Epidermal melanocyte (primary cell): ENCODE measurements around the gene EIF1AY.
"Not testable (repeated sequence)": the region's sequence is repeated elsewhere in the genome, so short reads cannot be mapped to it uniquely, and the experiment has no call there.

ENCODE experiments used
- DNase-seq: peaks from one replicate; pipeline ENCODE4 v3.0.0; 2011; ENCODE audit warnings: low spot score; ENCODE audit not compliant: insufficient read length

EIF1AY gene

DNA sequence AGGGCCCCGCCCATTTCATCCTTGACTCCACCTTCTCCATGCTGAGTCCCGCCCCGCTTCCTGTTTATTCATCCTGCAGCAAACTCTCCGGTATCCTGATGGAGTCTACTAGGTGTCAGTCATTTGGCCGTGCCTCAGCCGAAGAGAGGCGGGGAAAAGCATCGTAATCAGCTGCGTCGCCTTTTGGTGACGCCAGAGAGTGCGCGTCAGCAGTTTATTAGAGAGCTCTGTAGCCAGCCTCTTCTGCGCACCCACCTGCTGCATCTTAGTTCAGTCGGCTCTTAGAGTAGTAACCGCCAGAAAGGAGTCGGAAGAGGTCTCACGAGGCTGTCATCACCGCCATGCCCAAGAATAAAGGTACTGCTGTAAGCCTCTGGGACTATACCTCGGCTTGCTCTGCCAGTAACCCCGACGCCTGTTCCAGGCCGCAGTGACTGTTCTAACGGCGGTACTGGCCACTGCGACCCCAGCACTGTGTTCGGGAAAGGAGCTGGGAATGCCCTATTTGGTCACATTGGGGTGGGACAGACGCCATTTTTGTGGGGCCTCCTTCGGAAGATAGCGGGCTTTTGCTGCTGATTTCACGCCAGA is at the start of gene EIF1AY:
TSS of gene EIF1AY (plus strand) at position 246 of the 591 bp plus-strand sequence. CDS start at position 342, 96 bp downstream.
- DNase-seq, result peak; percentile 74

DNA sequence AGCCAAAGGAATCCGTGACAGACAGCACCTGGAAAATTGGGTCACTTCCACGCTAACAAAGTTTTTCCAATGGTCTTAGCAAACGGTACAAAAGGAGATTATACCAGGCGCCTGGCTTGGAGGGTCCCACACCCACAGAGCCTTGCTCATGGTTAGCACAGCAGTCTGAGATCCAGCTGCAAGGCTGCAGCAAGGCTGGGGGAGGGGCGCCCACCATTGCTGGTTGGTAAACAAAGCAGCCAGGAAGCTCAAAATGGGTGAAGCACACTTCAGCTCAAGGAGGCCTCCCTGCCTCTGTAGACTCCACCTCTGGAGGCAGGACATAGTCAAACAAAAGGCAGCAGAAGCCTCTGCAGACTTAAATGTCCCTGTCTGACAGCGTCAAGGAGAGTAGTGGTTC is 47.1 kb upstream of the EIF1AY start:
- DNase-seq, result no peak

- no peak for DNase-seq
Observed at GRCh38 chrY:20538186-20538585, 37.4 kb upstream of the EIF1AY start.

DNA sequence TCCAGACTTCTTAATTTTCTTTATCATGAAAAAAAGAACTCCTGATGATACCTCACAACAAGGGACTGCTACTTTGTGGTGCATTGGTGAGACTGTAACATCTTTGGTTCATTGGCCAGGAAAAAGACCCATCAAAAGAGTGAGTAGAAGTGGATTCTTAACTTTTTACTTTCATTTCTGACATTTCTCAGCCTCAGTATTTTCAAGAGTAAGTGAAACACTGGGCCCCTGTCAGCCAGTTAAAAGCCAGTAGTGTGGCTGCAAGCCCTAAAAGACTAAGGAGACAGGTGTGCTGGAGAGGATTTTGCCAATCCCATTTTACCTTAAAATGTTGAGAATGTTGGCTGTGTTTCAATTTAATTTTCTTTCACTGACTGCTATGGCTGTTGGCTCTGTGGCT is 36.6 kb upstream of the EIF1AY start:
- DNase-seq, result no peak

GRCh38 chrY:20544451-20544960 is 31.1 kb upstream of the EIF1AY start:
- DNase-seq, result no peak

DNA sequence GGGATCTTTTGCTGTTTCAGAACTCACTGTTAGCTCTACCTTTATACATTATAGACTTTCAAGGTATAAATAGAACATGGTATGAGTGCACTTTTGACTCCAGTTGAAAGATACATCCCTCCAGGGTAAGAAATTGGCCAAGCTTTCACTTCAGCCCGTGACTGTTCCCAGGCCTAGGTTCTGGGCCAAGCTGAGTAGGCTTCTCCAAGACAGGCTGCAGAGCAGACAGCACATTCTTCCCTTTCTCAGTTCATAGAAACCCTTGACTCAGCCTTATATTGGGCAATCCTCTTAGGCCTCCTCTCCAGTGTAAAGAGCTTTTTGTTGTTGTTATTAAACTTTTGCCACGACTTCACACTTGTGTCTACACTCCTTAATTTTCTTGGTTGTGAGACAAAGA is 29.5 kb upstream of the EIF1AY start:
- DNase-seq, result no peak

DNA sequence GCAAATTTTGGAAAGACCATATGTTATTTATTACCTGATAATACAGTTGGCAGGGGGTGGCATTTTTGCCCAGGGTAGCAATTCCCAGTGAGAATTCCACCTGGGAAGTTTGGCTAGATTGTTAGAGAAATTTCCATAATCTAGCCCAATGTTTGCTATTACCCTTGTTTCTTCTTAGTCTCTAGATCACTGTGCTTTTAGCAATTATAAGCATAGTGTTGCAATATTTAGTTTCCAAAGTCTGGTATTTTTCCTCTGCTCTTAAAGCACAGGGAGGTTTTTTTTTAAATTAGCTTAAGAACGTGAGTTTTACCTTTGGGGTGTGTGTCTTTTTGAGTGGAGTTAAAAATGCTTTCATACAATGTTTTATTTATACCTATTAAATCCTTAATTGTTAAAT is 26.3 kb upstream of the EIF1AY start:
- DNase-seq, result no peak

- DNase-seq, result no peak
Observed at GRCh38 chrY:20551840-20552239, 23.7 kb upstream of the EIF1AY start.

DNA sequence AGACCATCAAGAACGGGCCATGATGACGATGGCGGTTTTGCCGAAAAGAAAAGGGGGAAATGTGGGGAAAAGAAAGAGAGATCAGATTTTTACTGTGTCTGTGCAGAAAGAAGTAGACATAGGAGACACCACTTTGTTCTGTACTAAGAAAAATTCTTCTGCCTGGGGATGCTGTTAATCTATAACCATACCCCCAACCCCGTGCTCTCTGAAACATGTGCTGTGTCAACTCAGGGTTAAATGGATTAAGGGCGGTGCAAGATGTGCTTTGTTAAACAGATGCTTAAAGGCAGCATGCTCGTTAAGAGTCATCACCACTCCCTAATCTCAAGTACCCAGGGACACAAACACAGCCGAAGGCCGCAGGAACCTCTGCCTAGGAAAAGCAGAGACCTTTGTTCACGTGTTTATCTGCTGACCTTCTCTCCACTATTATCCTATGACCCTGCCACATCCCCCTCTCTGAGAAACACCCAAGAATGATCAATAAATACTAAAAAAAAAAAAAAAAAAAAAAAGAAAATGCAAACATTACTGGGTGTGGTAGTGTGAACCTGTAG is 22.7 kb upstream of the EIF1AY start:
- not testable (repeated sequence) for DNase-seq

GRCh38 chrY:20555820-20556219 is 19.8 kb upstream of the EIF1AY start:
- no peak for DNase-seq

DNA sequence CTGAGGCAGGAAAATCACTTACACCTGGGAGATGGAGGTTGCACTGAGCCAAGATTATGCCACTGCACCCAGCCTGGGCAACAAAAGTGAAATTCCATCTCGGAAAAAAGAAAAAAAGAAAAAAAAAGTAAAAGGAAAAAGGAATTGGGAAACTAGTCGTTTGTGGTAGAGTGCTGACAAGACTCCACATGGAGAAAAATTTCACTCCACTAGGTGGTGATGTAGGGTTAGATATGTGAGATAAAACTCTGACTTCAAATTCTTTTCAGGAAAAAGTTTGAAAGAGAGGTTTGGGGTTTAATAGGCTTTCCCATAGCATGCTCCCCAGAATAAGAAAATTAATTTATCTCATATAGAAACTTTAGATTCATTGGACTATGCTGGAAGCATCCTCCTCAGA is 16.9 kb upstream of the EIF1AY start:
- DNase-seq, result no peak

DNA sequence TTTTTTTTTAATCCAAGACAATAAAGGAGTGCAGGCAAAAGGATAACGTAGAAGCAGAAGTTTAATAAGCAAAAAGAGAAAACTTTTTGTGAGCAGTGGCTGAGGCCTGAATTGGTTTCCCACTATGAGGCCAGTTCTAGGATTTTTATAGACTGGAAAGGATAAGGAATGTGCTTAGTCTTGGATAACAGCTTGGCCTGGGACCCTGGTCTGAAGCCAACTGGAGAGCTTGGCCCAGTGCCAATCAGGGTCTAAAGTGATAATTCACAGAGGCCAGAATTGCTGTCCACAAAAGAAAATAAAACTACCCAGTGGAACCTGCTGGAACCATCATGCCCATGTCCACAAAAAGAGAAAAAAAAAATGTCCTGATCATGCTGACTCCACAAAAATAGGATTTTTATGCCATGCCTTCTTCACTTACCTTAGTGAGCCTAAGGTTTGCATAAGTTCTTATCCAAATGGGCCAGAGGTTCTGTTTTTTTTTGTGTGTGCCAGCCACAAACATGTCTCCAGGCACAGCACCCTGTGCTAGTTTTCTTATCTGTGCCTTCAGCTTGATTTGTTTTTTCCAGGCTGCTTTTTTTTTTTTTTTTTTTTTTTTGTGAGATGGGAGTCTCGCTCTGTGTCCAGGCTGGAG is 15.6 kb upstream of the EIF1AY start:
- no peak for DNase-seq

- DNase-seq, result no peak
Observed at GRCh38 chrY:20571306-20571705, 4.3 kb upstream of the EIF1AY start.

DNA sequence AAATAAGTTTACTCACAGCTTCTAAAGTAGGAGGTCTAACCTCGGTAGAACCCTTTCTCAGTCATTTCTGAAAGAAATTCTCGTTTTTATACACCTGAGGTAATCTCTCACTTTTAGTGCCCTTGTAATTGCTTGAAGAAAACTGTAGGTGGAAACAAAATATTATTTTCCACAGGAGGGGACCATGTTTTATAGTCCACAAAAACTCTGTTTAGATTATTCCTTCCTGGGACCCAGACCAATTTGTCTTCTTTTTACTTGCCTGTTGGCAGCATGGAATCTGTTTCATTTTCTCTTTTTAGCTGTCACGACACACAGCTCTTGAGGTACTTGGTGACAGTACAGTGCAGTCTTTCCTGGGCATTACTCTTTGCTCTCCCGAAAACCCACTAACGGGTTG is 930 bp downstream of the EIF1AY start:
- DNase-seq, result no peak

- DNase-seq, result no peak
Observed at GRCh38 chrY:20578206-20578605, 2.6 kb downstream of the EIF1AY start.

DNA sequence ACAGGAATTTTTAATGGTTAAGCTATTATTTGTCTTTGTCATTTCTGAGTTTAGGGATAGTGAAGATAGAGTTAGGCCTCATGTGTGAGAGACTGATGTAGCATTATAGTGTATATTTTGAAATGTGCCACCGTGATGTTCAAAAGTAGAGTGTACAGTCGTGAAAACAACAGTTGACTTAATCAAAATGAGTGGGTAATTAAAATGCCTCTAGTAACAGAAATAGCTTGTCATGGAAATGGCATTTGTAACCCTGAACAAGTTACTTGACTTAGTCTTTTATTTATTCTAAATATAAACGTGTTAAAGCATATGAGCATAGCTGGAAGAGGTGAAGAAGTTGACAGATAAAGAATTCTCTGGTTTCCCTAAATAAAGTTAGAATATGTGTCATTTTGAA is 6.1 kb downstream of the EIF1AY start:
- no peak for DNase-seq

- DNase-seq, result no peak
Observed at GRCh38 chrY:20586161-20586560, 10.6 kb downstream of the EIF1AY start.
